ENCODE results near the gene CMC2.

- no peak for TF ChIP-seq POLR2AphosphoS5 (IDR thresholded peaks at IDR 0.05; ENCODE audit: low read depth, low read length)
- no peak for TF ChIP-seq POLR2A (IDR thresholded peaks at IDR 0.05; ENCODE audit: low read depth, low read length)
Observed at GRCh38 chr16:81041696-81042095, 35.0 kb upstream of the CMC2 start.
